Keratinocyte (primary cell): Measurements from ENCODE around the gene FBXO7.

ENCODE experiments used
- CTCF ChIP-seq, 3 experiments: IDR thresholded peaks in 1 of 3; conservative IDR thresholded peaks in 1 of 3; optimal IDR thresholded peaks in 1 of 3; 2 replicates in 2 of 3; 3 replicates in 1 of 3; pipeline versions ENCODE3 to v1.5.1; 2011; ENCODE audit warnings: low read length in 3 of 3, mild to moderate bottlenecking in 3 of 3, moderate library complexity in 2 of 3, control low read depth in 1 of 3, inconsistent platforms in 1 of 3; ENCODE audit not compliant: insufficient read depth in 2 of 3; ENCODE audit errors: extremely low read depth in 1 of 3
- EZH2 ChIP-seq: IDR thresholded peaks from one replicate; pipeline ENCODE4 v1.6.1; 2012; ENCODE audit warnings: inconsistent platforms, mild to moderate bottlenecking, low read length, moderate library complexity

GRCh38 chr22:32528984-32529982 is 54.7 kb downstream of the FBXO7 start:
- TF ChIP-seq EZH2 (no peak), CTCF (optimal IDR thresholded peaks at IDR 0.05 in 1 of 3, IDR thresholded peaks at IDR 0.05 in 1 of 3, conservative IDR thresholded peaks at IDR 0.05 in 1 of 3; ENCODE audit: extremely low read depth in 1 of 3, insufficient read depth in 2 of 3, low read length in 3 of 3) (peak; percentile 78 to 96 (median 90))
